NCI-H146 (cell line): Measurements from ENCODE around the gene THUMPD1.
"Not testable (repeated sequence)": the region's sequence is repeated elsewhere in the genome, so short reads cannot be mapped to it uniquely, and the experiment has no call there.

Experiments used
- DNase-seq: peaks from one replicate; lab custom pipeline; 2025; lab: John Stamatoyannopoulos, UW

Gene THUMPD1, protein sequence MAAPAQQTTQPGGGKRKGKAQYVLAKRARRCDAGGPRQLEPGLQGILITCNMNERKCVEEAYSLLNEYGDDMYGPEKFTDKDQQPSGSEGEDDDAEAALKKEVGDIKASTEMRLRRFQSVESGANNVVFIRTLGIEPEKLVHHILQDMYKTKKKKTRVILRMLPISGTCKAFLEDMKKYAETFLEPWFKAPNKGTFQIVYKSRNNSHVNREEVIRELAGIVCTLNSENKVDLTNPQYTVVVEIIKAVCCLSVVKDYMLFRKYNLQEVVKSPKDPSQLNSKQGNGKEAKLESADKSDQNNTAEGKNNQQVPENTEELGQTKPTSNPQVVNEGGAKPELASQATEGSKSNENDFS

DNA sequence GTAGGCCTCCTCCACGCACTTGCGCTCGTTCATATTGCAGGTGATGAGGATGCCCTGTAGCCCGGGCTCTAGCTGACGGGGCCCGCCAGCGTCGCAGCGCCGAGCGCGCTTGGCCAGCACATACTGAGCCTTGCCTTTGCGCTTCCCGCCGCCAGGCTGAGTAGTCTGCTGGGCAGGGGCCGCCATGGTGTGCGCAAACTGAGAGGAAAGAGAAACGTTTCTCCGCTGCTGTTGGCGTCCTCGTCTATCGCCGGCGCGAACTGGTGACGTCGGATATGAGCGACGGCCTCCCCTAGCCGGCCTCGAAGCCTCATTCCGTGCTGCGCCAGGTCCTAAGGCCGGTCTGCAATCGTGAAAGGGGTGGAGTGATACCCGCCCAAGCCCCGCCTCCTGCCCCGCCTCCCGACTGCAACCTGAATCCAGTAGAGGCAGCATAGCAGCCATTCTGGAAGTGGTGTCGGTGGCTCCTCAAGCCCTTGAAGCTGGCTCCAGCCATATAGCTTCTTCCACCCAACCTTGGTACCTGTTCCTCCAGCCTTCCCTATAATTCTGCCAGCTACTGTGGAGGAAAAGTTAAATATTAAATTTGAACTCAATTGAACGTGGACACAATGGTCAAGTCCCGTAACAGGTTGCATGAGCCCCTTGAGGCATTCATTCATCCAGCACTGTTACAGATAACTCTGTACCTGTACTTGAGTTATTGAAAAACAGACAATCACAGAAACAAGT is at the start of gene THUMPD1:
Gene THUMPD1 (minus strand): TSS at position 265 of the 732 bp plus-strand sequence. CDS start 79 bp downstream, at position 186.
- DNase-seq, result peak; percentile 95

DNA sequence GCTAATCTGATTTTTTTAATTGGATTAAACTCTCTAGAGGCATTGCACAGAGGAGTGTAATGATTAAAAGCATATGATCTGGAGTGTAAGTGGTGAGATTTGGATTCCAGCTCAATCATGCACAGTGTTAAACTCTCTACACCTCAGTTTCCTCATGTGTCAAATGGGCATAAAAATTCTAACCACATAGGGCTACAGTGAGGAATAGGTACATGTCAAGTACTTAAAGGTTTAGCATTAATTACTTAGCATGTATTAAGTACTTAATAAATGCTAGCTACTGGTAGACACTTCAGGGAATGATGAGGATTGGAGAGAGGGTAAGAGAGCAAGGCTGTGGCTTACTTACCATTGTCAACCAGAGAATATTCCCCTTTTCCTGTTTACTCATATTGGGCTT is 47.5 kb upstream of the THUMPD1 start:
- no peak for DNase-seq

DNA sequence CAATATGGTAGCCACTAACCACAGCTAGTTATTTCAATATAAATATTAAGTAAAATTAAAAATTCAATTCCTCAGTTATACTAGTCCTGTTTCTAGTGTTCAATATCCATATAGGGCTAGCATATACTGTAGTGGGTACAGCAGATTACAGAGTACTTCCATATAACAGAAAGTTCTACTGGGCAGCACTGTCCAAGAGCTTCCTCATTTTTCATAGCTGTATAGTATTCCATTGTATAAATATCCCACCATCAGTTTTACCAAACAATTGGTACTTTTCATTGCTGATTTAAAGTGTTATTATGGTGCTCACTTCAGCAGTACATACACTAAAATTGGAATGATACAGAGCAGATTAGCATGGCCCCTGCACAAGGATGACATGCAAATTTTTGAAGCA is 42.6 kb upstream of the THUMPD1 start:
- no peak for DNase-seq

DNA sequence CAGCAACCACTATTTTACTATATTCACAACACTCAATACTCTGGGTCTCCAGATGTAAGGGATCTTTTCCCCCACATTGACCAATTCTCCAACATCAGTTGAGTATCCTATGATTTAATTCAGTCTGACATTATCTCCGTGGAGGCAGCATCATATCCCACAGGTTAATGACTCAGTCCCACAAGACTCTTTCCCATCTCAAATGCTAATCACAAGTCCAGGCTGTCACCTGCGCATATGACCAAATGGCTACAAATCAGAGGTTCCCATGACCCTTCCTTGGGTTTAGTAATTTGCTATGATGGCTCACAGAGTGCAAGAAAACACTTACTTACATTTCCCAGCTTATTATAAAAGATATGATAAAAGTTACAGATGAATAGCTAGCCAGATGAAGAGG is 40.9 kb upstream of the THUMPD1 start:
- DNase-seq, result no peak

DNA sequence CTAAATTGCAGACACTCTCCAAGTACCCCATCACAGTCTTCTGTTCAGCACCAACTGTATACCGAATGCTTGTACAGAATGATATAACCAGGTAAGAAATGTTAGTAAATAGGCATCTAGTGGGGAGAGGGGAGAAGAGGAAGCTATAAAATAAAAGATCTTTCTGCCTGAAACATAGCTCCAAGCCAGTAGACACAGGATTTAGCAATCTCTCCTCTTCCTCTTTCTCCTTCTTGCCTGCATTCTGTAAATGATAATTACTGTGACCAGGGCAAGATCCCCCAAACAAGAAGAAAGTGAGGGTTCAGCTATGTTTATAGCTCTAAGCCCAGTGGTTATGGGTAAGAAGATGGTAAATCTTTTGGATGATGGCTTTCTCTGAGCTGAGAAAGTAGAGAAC is 40.1 kb upstream of the THUMPD1 start:
- no peak for DNase-seq

DNA sequence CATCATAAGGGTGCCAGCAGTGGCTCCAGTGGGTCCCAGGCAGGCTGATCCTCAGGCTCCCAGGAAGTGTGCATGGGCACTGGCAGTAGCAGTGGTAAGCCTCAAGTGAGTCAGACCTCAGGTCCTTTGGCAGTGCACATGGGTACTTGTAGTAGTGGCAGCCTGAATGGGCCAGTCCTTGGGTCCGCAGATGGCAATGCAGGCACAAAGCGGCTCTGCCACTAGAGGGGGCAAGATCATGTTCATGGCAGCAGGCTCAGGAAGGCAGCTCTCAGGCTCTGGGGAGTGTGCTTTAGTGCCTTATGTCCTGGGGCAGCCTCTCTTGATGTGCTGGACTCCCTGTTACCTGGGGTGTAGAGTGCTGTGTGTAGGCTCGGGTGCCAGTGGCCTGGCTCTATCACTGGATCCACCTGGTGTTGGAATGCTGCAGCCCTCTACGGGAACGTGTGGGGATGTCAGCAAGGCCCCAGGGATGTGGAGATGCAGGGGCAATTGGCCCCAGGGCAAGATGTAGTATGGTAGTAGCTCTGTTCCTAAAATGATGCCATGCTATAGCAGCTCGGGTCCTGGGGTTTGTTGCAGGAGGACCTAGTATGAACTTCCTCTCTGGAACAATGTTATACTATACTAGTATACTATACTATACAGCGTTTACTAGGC is 33.2 kb upstream of the THUMPD1 start:
- peak; percentile 53 for DNase-seq

DNA sequence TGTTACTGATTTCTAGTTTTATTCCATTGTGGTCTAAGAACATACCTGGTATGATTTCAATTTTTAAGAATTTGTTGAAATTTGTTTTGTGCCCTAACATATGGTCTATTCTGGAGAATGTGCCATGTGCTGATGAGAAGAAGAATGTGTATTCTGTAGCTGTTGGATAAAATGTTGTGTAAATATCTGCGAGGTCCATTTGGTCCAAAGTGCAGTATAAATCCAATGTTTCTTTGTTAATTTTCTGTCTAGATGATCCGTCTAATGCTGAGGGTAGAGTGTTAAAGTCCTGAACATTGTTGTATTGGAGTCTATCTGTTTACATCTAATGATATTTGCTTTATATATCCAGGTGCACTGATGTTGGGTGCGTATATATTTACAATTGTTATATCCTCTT is 32.1 kb upstream of the THUMPD1 start:
- DNase-seq, result no peak

DNA sequence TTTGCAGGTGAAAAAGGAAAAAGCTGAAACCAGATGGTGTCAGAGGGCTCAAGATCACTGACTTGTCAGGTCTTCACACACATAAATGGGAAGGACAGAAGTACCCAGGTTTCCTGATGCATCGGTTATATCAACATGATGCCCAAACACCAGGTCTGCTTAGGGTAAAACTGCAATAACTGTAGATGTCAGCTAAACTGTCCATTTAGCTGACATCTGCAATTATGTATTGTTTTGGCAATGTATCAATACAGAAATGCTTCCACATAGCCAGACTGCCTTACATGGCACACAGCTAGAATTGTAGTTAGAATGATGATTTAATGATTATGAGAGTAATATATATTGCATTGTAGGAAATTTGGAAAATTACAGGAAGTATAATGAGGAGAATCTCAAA is 27.2 kb upstream of the THUMPD1 start:
- no peak for DNase-seq

DNA sequence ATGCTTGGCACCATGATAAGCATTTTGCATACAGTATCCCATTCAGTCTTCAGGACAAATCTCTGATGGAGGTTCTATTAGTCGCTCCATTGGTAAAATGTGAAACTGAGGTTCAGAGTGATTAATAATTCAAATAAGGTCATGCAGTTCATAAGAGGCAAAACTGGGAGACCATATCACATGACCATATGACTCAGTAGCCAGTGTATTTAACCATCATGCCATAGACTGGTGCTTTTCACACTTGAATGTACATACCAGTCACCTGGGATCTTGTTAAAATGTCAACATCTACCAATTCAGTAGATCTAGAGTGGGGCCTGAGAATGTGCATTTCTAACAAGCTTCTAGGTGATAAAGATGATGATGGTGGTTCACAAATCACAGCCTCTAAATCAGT is 26.5 kb upstream of the THUMPD1 start:
- DNase-seq, result no peak

DNA sequence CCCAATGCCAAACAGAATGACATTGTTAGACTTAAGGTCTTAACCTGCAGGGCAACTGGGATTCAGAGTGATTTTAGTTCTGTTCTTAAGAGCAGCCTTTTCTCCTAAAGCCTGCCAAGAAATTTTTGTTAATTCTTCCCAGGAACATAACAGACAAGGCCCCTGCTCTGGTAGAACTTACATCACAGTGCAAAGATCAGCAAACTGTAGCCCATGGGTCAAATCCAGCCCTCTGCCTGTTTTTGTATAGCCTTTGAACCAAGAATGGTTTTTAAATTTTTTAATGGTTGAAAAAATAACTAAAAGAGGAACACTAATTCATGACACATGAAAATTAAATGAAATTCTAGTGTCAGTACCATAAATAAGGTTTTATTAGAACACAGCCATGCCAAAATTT is 26.0 kb upstream of the THUMPD1 start:
- no peak for DNase-seq

DNA sequence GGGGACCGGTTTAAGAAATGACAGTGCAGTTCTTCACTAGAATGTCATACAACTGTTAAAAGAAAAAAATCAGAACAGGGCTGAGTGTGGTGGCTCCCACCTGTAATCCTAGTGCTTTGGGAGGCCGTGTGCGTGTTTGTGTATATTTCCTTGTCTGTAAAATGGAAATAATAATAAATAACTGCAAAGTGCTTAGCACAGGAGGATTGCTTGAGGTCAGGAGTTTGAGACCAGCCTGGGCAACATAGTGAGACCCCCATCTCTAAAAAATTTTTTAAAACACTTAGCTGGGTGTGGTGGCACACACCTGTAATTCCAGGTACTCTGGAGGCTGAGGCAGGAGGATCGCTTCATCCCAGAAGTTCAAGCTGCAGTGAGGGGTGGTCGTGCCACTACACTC is 24.7 kb upstream of the THUMPD1 start:
- DNase-seq, result no peak

DNA sequence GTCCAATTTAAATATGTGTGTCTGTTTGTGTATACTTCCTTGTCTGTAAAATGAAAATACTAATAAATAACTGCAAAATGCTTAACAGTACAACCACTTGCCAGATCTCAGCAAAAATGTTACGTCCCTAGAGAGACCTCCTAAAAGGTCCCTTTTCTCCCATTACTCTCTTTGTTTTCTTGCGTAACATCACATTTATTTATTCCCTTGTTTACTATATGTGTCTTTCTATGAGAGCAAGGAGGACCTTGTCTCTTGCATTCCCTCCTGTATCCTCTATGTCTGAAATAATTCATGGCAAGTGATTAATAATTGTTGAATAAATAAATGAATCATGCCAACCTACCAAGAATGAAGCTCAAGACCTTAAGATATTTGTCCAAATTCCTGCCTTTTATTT is 24.1 kb upstream of the THUMPD1 start:
- no peak for DNase-seq

DNA sequence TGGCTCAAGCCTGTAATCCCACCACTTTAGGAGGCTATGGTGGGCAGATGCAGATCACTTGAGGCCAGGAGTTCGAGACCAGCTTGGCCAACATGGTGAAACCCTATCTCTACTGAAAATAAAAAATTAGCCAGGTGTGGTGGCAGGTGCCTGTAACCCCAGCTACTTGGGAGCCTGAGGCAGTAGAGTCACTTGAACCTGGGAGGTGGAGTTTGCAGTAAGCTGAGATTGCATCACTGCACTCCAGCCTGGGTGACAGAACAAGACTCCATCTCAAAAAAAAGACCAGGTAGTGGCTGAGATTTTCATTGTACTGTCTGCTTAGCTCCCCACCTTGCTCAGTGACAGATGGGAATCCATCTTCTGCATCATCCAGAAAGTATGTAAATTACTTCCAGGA is 22.8 kb upstream of the THUMPD1 start:
- not testable (repeated sequence) for DNase-seq

DNA sequence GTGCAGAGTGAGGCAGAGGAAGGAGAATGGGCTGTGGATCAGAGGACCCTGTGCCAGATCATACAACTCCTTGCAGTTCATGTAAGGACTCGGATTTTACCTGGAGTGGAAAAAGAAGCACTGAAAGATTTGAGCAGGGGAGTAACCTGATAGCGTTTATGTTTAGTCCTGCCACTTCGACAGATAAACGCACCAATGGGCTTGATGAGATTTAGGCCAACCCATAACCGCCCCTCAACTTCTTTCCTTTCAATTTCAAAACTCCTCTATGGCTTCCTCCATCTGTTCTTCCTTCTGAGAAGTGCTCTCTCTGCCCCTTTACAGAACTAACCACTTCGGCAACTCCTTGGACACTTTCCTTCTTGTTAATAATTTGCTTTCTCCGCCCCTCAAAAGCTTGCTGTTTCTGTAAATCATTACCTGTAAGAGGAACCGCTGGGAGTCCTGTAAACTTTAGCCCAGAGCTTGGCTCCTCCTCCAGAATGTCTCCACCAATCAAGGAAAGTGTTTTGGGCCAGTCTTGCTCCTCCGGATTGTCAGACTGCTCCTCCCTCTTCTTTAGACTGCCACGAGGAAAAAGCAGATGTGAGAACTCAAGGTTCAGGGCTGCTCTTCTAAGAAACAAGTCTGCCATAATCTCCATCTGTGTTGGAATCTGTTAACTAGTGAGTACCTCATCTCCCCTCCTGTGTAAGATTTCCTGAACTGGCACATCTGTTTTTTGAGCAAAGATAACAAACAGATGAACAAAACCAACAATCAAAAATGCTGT is 22.0 kb upstream of the THUMPD1 start, which contains the start of gene ACSM3:
Gene ACSM3 (plus strand): TSS at position 554 of the 772 bp plus-strand sequence. CDS start 6,021 bp downstream, outside the sequence.
- no peak for DNase-seq

DNA sequence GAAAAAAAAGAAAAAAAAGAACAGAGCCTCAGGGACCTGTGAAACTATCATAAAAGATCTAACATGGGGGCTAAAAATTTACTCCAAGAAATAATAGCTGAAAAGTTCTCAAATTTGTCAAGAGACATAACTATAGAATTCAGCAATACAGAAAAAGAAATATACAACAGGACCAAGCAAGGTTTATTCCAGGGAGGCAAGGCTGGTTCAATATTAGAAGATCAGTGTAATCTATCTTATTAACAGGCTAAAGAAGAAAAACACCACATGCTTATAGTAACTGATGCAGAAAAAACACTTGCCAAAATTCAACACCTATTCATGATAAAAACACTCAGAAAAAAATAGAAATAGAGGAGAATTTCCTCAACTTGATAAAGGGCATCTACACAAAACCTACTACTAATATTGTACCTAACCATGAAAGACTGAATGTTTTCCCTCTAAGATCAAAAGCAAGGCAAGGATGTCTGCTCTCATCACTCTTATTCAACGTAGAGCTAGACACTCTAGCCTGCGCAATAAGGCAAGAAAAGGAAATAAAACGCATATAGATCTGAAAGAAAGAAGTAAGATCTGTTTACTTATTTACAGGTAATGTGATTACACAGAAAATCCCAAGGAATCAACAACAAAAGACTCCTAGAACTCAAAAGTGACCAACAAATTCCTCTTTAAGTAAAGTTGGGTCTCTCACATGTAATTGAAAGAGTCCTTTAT is 20.9 kb upstream of the THUMPD1 start:
- DNase-seq, result no peak

DNA sequence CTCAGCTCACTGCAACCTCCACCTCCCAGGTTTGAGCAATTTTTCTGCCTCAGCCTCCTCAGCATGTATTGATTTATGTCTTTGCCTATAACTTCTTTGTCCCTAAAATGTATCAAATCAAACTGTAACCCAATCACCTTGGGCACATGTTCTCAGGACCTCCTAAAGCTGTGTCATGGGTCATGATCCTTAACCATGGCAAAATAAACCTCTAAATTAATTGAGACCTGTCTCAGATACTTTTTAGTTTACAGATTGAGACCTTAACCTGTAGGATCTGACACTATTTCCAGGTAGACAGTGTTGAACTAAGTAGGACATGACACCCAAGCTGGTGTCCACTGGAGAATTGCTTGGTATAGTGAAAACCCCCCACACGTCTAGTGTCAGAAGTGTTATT is 19.6 kb upstream of the THUMPD1 start:
- no peak for DNase-seq

DNA sequence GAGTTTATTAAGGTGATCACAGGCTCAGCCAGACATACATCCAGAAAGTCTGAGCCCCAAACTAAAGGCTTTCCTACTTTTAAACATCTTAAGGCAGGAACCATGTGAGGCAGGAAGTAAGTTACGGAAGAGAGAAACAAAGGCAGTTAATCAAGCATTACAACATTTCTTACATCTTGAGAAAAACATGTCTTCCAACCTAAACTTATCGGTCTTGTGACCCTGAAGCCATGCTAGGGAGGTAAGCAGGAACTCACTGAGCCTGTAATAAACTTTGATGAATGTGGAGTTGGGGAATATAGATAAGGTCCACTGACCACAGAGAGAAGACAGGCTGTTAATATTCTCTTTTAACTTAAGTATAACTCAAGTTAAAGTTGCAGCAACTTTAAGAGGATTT is 18.7 kb upstream of the THUMPD1 start:
- no peak for DNase-seq

DNA sequence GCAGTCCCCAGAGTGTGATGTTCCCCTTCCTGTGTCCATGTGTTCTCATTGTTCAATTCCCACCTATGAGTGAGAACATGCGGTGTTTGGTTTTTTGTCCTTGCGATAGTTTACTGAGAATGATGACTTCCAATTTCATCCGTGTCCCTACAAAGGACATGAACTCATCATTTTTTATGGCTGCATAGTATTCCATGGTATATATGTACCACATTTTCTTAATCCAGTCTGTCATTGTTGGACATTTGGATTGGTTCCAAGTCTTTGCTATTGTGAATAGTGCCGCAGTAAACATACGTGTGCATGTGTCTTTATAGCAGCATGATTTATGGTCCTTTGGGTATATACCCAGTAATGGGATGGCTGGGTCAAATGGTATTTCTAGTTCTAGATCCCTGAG is 14.2 kb upstream of the THUMPD1 start:
- DNase-seq, result not testable (repeated sequence)

DNA sequence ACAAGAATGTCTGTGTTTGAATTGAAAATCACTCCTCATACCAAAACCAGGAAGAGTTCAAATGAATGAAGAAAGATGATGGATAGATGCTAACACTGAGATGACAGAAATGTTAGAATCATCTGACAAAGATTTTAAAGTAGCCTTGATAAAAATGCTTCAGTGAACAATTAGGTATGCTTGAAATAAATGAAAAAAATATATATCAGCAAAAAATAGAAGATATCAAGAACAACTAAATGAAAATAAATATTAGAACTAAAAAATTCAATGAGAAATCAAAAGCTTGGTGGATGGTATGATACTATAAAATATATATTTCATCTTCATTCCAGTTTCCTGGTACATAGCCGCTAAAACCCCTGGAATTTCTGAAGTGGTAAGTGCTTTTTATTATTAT is 13.6 kb upstream of the THUMPD1 start:
- no peak for DNase-seq

DNA sequence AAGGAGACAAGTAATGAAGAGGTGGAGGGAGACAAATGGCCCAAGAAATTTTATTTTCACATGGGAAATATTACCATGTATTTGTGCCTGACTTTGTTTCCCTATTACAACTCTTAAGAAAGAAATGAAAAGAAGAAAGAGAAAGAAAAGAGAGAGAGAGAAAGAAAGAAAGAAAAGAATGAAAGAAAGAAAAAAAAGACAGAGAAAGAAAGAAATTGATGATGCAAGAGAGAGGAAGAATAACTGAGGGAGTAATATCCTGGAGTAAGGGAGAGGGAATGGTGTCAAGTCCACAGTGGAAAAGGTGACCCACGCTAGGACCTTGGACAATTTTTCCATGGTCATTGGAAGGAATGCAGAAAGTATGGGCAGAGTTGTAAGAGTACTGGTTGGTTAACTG is 12.1 kb upstream of the THUMPD1 start:
- DNase-seq, result no peak

DNA sequence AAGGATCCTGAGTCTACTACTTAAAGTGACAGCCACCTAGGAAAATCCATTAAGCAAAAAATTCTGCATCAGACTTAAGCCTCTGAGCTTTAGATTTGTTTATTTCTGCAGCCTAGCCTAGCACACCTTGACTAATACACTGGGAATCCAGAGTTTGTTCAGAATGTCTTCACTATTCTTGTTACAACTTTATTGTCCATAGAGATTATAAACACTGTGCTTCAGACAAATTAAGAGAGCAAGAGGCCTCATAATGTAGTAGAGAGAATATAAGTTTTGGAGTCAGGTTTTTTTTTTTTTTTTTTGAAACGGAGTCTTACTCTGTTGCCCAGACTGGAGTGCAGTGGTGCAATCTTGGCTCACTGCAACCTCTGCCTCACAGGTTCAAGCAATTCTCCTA is 8.9 kb upstream of the THUMPD1 start:
- no peak for DNase-seq

DNA sequence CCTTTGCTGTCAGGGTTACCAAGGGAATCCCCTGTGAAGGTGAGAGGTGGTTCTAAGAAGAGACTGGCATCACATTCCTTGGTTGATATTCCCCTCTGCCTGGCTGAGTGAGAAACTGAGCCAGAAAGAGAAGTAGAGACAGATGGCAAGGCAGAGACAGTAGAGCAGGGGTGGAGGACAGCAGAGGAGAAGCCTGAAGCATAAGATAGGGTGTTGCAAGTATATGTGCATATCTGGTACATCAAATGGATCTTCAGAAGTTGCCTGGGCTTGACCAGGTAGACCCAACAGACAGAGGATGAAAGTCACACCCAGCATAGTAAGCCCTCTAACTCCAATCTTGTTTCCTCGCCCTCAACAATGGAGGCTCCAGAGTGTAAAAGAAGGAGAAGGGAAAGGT is 7.9 kb upstream of the THUMPD1 start:
- DNase-seq, result no peak
